ENCODE data around the gene C17orf50. TPM values are rescaled to one million over a fixed set of nuclear protein-coding genes. Genes with fewer than 3 reads are reported as not detected.

Gene C17orf50
- total RNA-seq, 4 donors from 2014 or later = not detected

DNA sequence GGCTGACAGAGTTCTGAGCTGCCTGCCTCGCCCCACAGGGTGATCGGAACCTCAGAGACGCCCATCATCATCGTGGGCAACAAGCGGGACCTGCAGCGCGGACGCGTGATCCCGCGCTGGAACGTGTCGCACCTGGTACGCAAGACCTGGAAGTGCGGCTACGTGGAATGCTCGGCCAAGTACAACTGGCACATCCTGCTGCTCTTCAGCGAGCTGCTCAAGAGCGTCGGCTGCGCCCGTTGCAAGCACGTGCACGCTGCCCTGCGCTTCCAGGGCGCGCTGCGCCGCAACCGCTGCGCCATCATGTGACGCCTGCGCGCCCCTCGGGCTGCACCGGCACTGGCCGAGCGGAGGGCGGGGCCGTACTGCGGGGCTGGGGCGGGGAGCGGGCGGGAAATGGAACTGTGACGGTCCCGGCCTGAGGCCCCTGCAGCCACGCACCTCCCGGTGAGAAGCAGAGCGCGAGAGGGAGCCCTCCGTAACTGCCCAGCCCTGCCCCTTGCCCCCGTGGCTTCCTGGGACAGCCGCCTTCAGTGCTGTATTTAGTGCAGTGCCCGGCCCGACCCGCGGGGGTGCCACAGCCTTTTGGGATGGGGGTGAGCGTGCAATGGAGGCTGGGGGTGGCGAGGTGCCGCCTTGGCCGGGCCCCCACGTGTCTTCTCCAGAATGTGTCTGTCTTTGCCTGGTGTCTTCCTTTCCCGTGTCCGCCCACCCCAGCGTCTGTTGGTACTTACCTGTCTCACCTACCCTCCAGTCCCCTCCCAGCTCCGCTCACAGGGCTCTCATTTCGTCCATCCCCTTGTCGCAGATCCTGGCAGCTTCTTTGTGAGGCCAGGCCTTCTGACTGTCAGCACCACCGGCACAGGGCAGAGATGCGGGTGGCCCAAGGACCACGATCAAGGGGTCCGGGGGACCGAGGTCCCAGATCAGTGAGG, 19.4 kb upstream of the C17orf50 start:
- TF ChIP-seq, protein P1, sequence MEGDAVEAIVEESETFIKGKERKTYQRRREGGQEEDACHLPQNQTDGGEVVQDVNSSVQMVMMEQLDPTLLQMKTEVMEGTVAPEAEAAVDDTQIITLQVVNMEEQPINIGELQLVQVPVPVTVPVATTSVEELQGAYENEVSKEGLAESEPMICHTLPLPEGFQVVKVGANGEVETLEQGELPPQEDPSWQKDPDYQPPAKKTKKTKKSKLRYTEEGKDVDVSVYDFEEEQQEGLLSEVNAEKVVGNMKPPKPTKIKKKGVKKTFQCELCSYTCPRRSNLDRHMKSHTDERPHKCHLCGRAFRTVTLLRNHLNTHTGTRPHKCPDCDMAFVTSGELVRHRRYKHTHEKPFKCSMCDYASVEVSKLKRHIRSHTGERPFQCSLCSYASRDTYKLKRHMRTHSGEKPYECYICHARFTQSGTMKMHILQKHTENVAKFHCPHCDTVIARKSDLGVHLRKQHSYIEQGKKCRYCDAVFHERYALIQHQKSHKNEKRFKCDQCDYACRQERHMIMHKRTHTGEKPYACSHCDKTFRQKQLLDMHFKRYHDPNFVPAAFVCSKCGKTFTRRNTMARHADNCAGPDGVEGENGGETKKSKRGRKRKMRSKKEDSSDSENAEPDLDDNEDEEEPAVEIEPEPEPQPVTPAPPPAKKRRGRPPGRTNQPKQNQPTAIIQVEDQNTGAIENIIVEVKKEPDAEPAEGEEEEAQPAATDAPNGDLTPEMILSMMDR (IDR thresholded peaks at IDR 0.05) = no peak
- ATAC-seq (ENCODE audit: low FRiP score) = no peak
- no peak for DNase-seq (ENCODE audit: low spot score)

DNA sequence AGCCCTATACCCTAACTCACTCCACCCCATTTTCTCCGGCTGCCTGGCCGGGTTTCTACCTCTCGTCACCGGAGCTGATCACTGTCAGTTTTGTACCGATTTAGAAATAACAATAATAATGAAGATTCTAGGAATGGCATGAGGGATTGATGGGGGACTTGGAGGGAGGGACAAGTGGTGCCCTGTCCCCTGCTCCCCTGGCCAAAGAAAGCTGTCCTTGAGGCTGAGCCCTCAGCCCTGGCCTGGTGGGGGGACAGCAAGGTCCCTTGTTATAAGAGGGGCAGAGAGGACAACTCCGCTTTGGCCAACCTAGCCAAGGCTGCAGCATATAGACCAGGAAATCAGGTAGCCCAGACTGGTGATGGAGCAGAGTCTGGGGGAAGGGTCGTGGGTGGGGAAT, 18.2 kb upstream of the C17orf50 start:
- ATAC-seq (ENCODE audit: low FRiP score) = no peak
- DNase-seq (ENCODE audit: low spot score) = no peak
- TF ChIP-seq, protein P1 (IDR thresholded peaks at IDR 0.05) = no peak

- ATAC-seq (ENCODE audit: low FRiP score) (no peak), DNase-seq (ENCODE audit: low spot score) (no peak)
- TF ChIP-seq, protein P1 (IDR thresholded peaks at IDR 0.05) = no peak
Observed at GRCh38 chr17:35742896-35743477, 17.7 kb upstream of the C17orf50 start.

GRCh38 chr17:35743626-35744328, 16.9 kb upstream of the C17orf50 start:
- no peak for DNase-seq (ENCODE audit: low spot score)
- TF ChIP-seq, protein P1 (IDR thresholded peaks at IDR 0.05) = no peak
- no peak for ATAC-seq (ENCODE audit: low FRiP score)

DNA sequence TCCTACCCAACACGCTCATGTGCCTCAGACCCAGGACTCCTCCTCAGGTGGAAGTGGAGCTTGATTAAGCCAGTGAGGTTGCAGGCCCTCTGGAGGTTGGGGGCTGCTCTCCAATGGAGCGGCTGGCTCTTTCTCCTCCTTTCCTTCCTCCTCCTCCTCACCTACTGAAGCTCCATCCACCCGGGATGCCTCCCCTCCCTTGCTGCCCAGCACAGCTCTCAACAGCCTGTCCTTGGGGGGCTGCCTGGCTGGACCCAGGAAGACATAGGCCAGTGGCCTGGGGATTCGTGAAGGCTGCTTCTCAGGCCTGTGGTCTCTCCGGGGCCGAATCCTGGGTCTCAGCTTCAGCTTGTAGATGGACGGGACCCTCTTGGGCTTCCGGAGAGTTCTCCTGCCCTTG, 15.9 kb upstream of the C17orf50 start:
- ATAC-seq (ENCODE audit: low FRiP score) (no peak), DNase-seq (ENCODE audit: low spot score) (no peak)
- TF ChIP-seq, protein P1 (IDR thresholded peaks at IDR 0.05) = no peak

- TF ChIP-seq, protein P1 (IDR thresholded peaks at IDR 0.05) = no peak
- no peak for ATAC-seq (ENCODE audit: low FRiP score)
- DNase-seq (ENCODE audit: low spot score) = no peak
Observed at GRCh38 chr17:35745246-35745645, 15.4 kb upstream of the C17orf50 start.
